Measurements from ENCODE around the gene AIFM2.
"Not testable (repeated sequence)": the region's sequence is repeated elsewhere in the genome, so short reads cannot be mapped to it uniquely, and the experiment has no call there.

Gene AIFM2

DNA sequence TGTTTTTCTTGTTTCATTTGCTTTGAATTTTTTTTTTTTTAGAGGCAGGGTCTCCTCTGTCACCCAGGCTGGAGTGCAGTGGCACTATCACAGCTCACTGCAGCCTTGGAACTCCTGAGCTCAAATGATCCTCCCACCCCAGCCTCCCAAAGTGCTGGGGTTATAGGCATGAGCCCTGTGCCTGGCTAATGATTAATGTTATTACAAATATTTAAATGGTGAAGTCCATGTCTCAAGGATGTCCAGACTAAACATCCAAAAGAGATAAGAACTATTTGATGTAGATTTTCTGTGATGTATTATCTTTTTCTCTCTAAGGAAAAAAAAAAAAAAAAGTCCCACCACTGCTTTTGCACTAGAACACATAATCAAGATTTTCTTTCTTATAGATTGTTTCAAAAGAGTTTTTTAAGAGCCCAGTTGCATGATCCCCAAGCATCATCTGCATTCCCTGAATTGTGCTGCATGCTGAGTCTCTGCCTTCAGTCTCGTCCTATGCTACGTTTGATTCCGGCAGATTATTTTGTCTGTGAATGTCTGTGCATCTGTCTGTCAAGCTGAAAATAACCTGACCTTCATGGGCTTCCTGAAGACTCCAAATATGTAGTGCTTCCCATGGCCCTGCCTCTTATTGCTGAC, 46.5 kb downstream of the AIFM2 start:
- ChIA-PET POLR2A (no interaction called here), CTCF (no interaction called here)
- DNase-seq (ENCODE audit: extremely low spot score): no peak
- TF ChIP-seq ZNF384 (IDR thresholded peaks at IDR 0.05) (no peak), NFRKB (IDR thresholded peaks at IDR 0.05) (no peak), PKNOX1 (IDR thresholded peaks at IDR 0.05) (no peak), CTBP1 (IDR thresholded peaks at IDR 0.05; ENCODE audit: borderline replicate concordance) (no peak), FOXK2 (IDR thresholded peaks at IDR 0.05) (no peak), SP1 (IDR thresholded peaks at IDR 0.05) (no peak), BHLHE40 (IDR thresholded peaks at IDR 0.05; ENCODE audit: borderline replicate concordance) (no peak), ELF4 (IDR thresholded peaks at IDR 0.05) (no peak), ARNT (IDR thresholded peaks at IDR 0.05) (no peak), TARDBP (IDR thresholded peaks at IDR 0.05) (no peak)

DNA sequence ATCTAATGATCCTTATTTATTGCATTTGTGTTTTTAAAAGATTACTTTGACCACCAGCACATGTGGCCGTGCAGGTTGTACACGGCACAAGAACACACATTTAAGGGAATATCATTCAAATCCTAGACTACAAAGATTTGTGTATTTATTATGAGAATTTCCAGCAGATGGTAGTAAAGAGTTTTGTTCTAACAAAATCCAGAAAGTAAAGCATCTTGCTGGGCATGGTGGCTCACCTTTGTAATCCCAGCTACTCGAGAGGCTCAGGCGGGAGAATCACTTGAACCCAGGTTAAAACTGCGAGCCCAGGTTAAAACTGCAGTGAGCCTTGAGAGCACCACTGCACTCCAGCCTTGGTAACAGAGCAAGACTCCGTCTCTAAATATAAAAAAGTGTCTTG, 48.4 kb downstream of the AIFM2 start:
- DNase-seq (ENCODE audit: extremely low spot score): no peak
- ChIA-PET POLR2A (no interaction called here), CTCF (interaction anchor here (0.6 kb wide), 1 partner anchor 640 kb away, joined by 3 read pairs; no protein-coding TSS in a partner anchor)
- TF ChIP-seq ELF4 (IDR thresholded peaks at IDR 0.05) (no peak), SP1 (IDR thresholded peaks at IDR 0.05) (no peak), FOXA1 (IDR thresholded peaks at IDR 0.05) (no peak), HDGF (IDR thresholded peaks at IDR 0.05; ENCODE audit: borderline replicate concordance) (no peak), SUZ12 (IDR thresholded peaks at IDR 0.05) (no peak), LEF1 (IDR thresholded peaks at IDR 0.05; ENCODE audit: borderline replicate concordance) (no peak), FOXK2 (IDR thresholded peaks at IDR 0.05) (no peak)

GRCh38 chr10:70080789-70081188, 51.8 kb downstream of the AIFM2 start:
- POLR2A ChIA-PET; DNase-seq (ENCODE audit: extremely low spot score): not testable (repeated sequence)
- CTCF ChIA-PET: interaction anchor here (0.6 kb wide), 1 partner anchor 105 kb away, joined by 4 read pairs; no protein-coding TSS in a partner anchor

GRCh38 chr10:70078937-70079336, 53.7 kb downstream of the AIFM2 start:
- POLR2A ChIA-PET: no interaction called here
- CTCF ChIA-PET: no interaction called here
- DNase-seq (ENCODE audit: extremely low spot score): no peak
- TF ChIP-seq PKNOX1 (IDR thresholded peaks at IDR 0.05) (no peak), BHLHE40 (IDR thresholded peaks at IDR 0.05; ENCODE audit: borderline replicate concordance) (no peak), SUZ12 (IDR thresholded peaks at IDR 0.05) (no peak), SP1 (IDR thresholded peaks at IDR 0.05) (no peak), NFRKB (IDR thresholded peaks at IDR 0.05) (no peak), FOXA1 (IDR thresholded peaks at IDR 0.05) (no peak), FOXM1 (IDR thresholded peaks at IDR 0.05; ENCODE audit: borderline replicate concordance) (no peak), ARNT (IDR thresholded peaks at IDR 0.05) (no peak), LEF1 (IDR thresholded peaks at IDR 0.05; ENCODE audit: borderline replicate concordance) (no peak)

DNA sequence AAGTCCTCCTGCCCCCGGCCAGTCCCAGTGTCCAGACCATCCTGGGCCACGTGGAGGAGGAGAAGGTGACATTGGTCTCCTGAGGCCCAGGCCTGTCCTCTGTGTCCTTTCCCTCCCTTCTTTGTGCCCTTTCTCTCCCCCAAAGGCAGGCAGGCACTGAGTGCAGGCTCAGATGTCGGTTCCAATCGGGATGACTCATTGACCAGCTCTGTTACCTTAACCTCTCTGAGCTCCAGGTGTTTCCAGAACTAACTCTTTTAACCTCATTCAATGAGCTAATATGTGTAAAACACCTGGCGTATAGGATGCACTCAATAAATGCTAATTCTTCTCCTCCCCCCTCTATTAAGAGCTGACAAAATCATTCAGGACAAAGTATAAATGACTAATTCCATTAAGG, 54.3 kb downstream of the AIFM2 start:
- TF ChIP-seq BHLHE40 (IDR thresholded peaks at IDR 0.05; ENCODE audit: borderline replicate concordance) (no peak), L3MBTL2 (conservative IDR thresholded peaks at IDR 0.05) (no peak), CTBP1 (IDR thresholded peaks at IDR 0.05; ENCODE audit: borderline replicate concordance) (no peak), ELF4 (IDR thresholded peaks at IDR 0.05) (no peak), HDGF (IDR thresholded peaks at IDR 0.05; ENCODE audit: borderline replicate concordance) (no peak), TARDBP (IDR thresholded peaks at IDR 0.05) (no peak), NFRKB (IDR thresholded peaks at IDR 0.05) (no peak), FOXA1 (IDR thresholded peaks at IDR 0.05) (no peak), FOXM1 (IDR thresholded peaks at IDR 0.05; ENCODE audit: borderline replicate concordance) (no peak), FOXK2 (IDR thresholded peaks at IDR 0.05) (no peak), PKNOX1 (IDR thresholded peaks at IDR 0.05) (no peak), LEF1 (IDR thresholded peaks at IDR 0.05; ENCODE audit: borderline replicate concordance) (no peak), ARNT (IDR thresholded peaks at IDR 0.05) (no peak), ZNF384 (IDR thresholded peaks at IDR 0.05) (no peak), SUZ12 (IDR thresholded peaks at IDR 0.05) (no peak)
- ChIA-PET CTCF (interaction anchor here (0.6 kb wide), 1 partner anchor 72 kb away, joined by 3 read pairs; no protein-coding TSS in a partner anchor), POLR2A (no interaction called here)
- DNase-seq (ENCODE audit: extremely low spot score): no peak

DNA sequence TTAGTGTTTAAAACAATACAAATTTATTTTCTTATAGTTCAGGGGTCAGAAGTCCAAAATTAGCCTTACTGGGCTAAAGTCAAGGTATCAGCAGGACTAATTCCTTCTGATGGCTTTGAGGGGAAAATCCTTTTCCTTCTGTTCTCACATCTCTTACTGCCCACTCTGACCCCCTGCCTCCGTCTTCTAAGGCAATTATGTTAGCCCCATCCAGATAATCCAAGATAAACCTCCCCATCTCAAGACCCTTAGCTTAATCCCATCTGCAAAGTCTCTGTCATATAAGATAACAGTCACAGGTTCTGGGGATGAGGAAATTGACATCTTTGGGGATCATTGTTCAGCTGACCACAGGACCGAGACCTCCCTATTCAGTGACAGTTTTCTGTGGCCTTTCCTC, 57.7 kb downstream of the AIFM2 start:
- no peak for DNase-seq (ENCODE audit: extremely low spot score)
- CTCF ChIA-PET: no interaction called here
- no peak for TF ChIP-seq FOXK2 (IDR thresholded peaks at IDR 0.05)
- POLR2A ChIA-PET: no interaction called here

DNA sequence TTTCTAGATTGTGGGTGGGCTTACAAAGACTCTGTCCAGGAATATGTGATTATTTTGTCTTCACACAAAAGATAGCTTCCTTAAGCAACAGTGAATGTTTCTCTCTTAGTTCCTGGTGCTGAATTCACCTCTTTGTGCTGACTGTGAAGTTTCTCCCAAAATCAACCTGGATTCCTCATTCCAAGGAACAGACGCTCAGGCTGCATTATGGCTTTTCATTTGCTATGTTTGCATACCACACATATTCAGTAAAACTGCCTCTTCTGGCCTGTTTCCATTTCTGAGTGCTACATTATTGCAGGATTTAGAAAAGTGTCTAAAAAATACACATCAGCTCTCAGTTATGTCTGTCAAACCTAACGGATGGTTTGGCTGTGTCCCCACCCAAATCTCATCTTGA, 58.5 kb downstream of the AIFM2 start:
- TF ChIP-seq ZNF384 (IDR thresholded peaks at IDR 0.05) (no peak), FOXA1 (IDR thresholded peaks at IDR 0.05) (no peak), HDGF (IDR thresholded peaks at IDR 0.05; ENCODE audit: borderline replicate concordance) (no peak), NFRKB (IDR thresholded peaks at IDR 0.05) (no peak), BHLHE40 (IDR thresholded peaks at IDR 0.05; ENCODE audit: borderline replicate concordance) (no peak), FOXM1 (IDR thresholded peaks at IDR 0.05; ENCODE audit: borderline replicate concordance) (no peak), ARNT (IDR thresholded peaks at IDR 0.05) (no peak), SP1 (IDR thresholded peaks at IDR 0.05) (no peak), LEF1 (IDR thresholded peaks at IDR 0.05; ENCODE audit: borderline replicate concordance) (no peak), SUZ12 (IDR thresholded peaks at IDR 0.05) (no peak), FOXK2 (IDR thresholded peaks at IDR 0.05) (no peak), TARDBP (IDR thresholded peaks at IDR 0.05) (no peak), ELF4 (IDR thresholded peaks at IDR 0.05) (no peak), CTBP1 (IDR thresholded peaks at IDR 0.05; ENCODE audit: borderline replicate concordance) (no peak), L3MBTL2 (conservative IDR thresholded peaks at IDR 0.05) (no peak)
- ChIA-PET POLR2A (no interaction called here), CTCF (no interaction called here)
- no peak for DNase-seq (ENCODE audit: extremely low spot score)

All from HEK293T (cell line).